A549 (cell line): ENCODE measurements around the gene NCAM2. TPM values are rescaled to one million over a fixed set of nuclear protein-coding genes. Genes with fewer than 3 reads are reported as not detected.

Experiments
- ATAC-seq, 2 experiments: fragments of 200-7000 bp in 1 of 2; fragments of >200 bp in 1 of 2; cut with Nextera tagmentation in 1 of 2; cut with Tn5 transposase in 1 of 2; 3 replicates each; pipeline versions ENCODE4 v1.8.0 to v1.9.1; 2018 to 2020; ENCODE audit warnings: mild to moderate bottlenecking in 1 of 2, moderate library complexity in 1 of 2
- CTCF ChIA-PET: fragments of 300-600 bp; sonication (Branson Sonifier 250); formaldehyde crosslinking; extraction: SDS; loops from one replicate; lab custom pipeline; 2021; ENCODE audit warnings: antibody characterized with exemption, inconsistent platforms; lab: Yijun Ruan, JAX
- POLR2A ChIA-PET: fragments of 350-600 bp; formaldehyde crosslinking; extraction: SDS; loops from one replicate; lab custom pipeline; 2021; ENCODE audit warnings: antibody characterized with exemption, inconsistent platforms; lab: Yijun Ruan, JAX
- DNase-seq, 2 experiments: peaks; one replicate each; pipeline versions ENCODE4 v3.0.0 to v3.0.0-alpha.2; 2011 to 2016; ENCODE audit warnings: low read depth in 1 of 2, low spot score in 1 of 2
- FAIRE-seq: peaks from 2 replicates; lab custom pipeline; 2011; peaks lifted over from hg19 to GRCh38; lab: Jason Lieb, UNC
- H3K27ac ChIP-seq, 2 experiments: fragments of >200 bp; sonication (Bioruptor Twin); formaldehyde crosslinking; 3 replicates each; pipeline ENCODE4 v1.5.1; 2016 to 2017
- H3K4me1 ChIP-seq: fragments of >200 bp; sonication (Bioruptor Twin); formaldehyde crosslinking; 3 replicates; pipeline ENCODE4 v1.6.1; 2016
- H3K4me2 ChIP-seq: fragments of >200 bp; sonication (Bioruptor Twin); formaldehyde crosslinking; 3 replicates; pipeline ENCODE4 v1.6.1; 2016
- H3K4me3 ChIP-seq: fragments of >200 bp; sonication (Bioruptor Twin); formaldehyde crosslinking; 3 replicates; pipeline ENCODE4 v1.5.1; 2016
- H3K9me3 ChIP-seq: fragments of >200 bp; sonication (Bioruptor Twin); formaldehyde crosslinking; 3 replicates; pipeline ENCODE4 v1.6.1; 2016
- CBX2 ChIP-seq: fragments of 200-600 bp; sonication (generic); IDR thresholded peaks from 2 replicates; pipeline ENCODE4 v1.6.1; 2016; ENCODE audit warnings: low read depth, mild to moderate bottlenecking, borderline replicate concordance
- CEBPB ChIP-seq, 2 experiments: fragments of >200 bp in 1 of 2; sonication (Bioruptor Twin) in 1 of 2; formaldehyde crosslinking in 1 of 2; IDR thresholded peaks; 2 replicates each; pipeline ENCODE4 v1.6.1; 2012 to 2016
- CHD4 ChIP-seq: fragments of 200-600 bp; sonication (generic); IDR thresholded peaks from 2 replicates; pipeline ENCODE4 v1.6.1; 2016; ENCODE audit warnings: antibody characterized with exemption, mild to moderate bottlenecking, borderline replicate concordance
- E2F6 ChIP-seq: IDR thresholded peaks from 2 replicates; pipeline ENCODE4 v1.6.1; 2012; ENCODE audit warnings: low read depth, borderline replicate concordance
- ELK1 ChIP-seq: fragments of 150-350 bp; IDR thresholded peaks from 2 replicates; pipeline ENCODE4 v1.6.1; 2014; ENCODE audit warnings: low read depth, mild to moderate bottlenecking, low read length
- ESRRA ChIP-seq: fragments of 150-350 bp; IDR thresholded peaks from 2 replicates; pipeline ENCODE4 v1.6.1; 2014; ENCODE audit warnings: mild to moderate bottlenecking, low read length, borderline replicate concordance
- HDAC2 ChIP-seq: fragments of 200-600 bp; sonication (generic); IDR thresholded peaks from 2 replicates; pipeline ENCODE4 v1.6.1; 2016
- HES2 ChIP-seq: fragments of >200 bp; sonication (Bioruptor Twin); formaldehyde crosslinking; IDR thresholded peaks from 2 replicates; pipeline ENCODE4 v1.6.1; 2016
- JUN ChIP-seq, 2 experiments: fragments of >200 bp; sonication (Bioruptor Twin); formaldehyde crosslinking; IDR thresholded peaks; 2 replicates in 1 of 2; 3 replicates in 1 of 2; pipeline ENCODE4 v1.6.1; 2016 to 2017
- MAX ChIP-seq: IDR thresholded peaks from 2 replicates; pipeline ENCODE4 v1.6.1; 2012
- NFE2L2 ChIP-seq: fragments of 150-350 bp; conservative IDR thresholded peaks from 2 replicates; pipeline ENCODE4 v1.6.1; 2014; ENCODE audit warnings: low read length
- PHF8 ChIP-seq: fragments of 200-600 bp; sonication (generic); IDR thresholded peaks from 2 replicates; pipeline ENCODE4 v1.6.1; 2016; ENCODE audit warnings: low read depth, mild to moderate bottlenecking, antibody characterized with exemption, moderate library complexity, borderline replicate concordance
- RCOR1 ChIP-seq: fragments of 150-350 bp; IDR thresholded peaks from 2 replicates; pipeline ENCODE4 v1.6.1; 2014; ENCODE audit warnings: antibody characterized with exemption, low read length, low read depth
- REST ChIP-seq: fragments of 200-600 bp; sonication (generic); IDR thresholded peaks from 2 replicates; pipeline ENCODE4 v1.6.1; 2016; ENCODE audit warnings: antibody characterized with exemption, mild to moderate bottlenecking, moderate library complexity
- RFX5 ChIP-seq: fragments of 450-650 bp; IDR thresholded peaks from 2 replicates; pipeline ENCODE4 v1.7.1; 2014; ENCODE audit warnings: antibody characterized with exemption, mild to moderate bottlenecking, moderate library complexity
- USF2 ChIP-seq: fragments of 450-650 bp; IDR thresholded peaks from 2 replicates; pipeline ENCODE4 v1.6.1; 2014; ENCODE audit warnings: antibody characterized with exemption
- WGBS: methylation state at CpG from one replicate; pipeline ENCODE4 v1.1.6; 2017; ENCODE audit errors: missing lambda C conversion rate; 5-methylcytosine and 5-hydroxymethylcytosine counted together
- polyA plus RNA-seq, 4 experiments: library from polyadenylated mRNA; depleted of rRNA in 3 of 4; stranded (reverse); fragments of >200 nt; fragmentation: RNase III in 1 of 4; extraction: RNeasy Plus Mini Kit Qiagen cat#74134 plus additional on column Dnase treatment in 1 of 4; gene quantifications; 2 replicates in 3 of 4; 3 replicates in 1 of 4; pipeline ENCODE4 v1.2.3, GENCODE V29; 2011 to 2017

NCAM2 gene
- polyA plus RNA-seq, 2 of the 4 experiments (the other 2 are of a cell fraction), result not detected

GRCh38 chr21:21195417-21195943 is 197.3 kb downstream of the NCAM2 start (continued):
- TF ChIP-seq REST (no peak), JUN (IDR thresholded peaks at IDR 0.05) (no peak)

- ChIA-PET CTCF (no interaction called here), POLR2A (no interaction called here)
- H3K9me3 ChIP-seq, result no peaks in the 10 kb centered on the region
- H3K4me3 ChIP-seq, result no peak overlapping the region
- DNase-seq, result no peak
- FAIRE-seq, result no peak
- no peak overlapping the region for H3K4me2 ChIP-seq
- WGBS, result 0% methylated on average over 3 of the region's 3 CpGs
- TF ChIP-seq HES2, result no peak
- no peak for TF ChIP-seq JUN (IDR thresholded peaks at IDR 0.05)
- no peak for TF ChIP-seq RFX5
- no peak for TF ChIP-seq ELK1
- no peak for TF ChIP-seq MAX
- TF ChIP-seq USF2, result no peak
- no peak for TF ChIP-seq CEBPB (IDR thresholded peaks at IDR 0.05)
- TF ChIP-seq CBX2, result no peak
- TF ChIP-seq HDAC2, result no peak
- no peak for TF ChIP-seq ESRRA
- TF ChIP-seq, all 56 proteins: peak for 0
- ATAC-seq, result no peak
- Histone ChIP-seq H3K4me1 (no peaks in the 10 kb centered on the region), H3K27ac (no peak overlapping the region)
Observed at GRCh38 chr21:21196087-21196486, 197.9 kb downstream of the NCAM2 start.

- no peaks in the 10 kb centered on the region for H3K4me1 ChIP-seq
- FAIRE-seq, result no peak
- no peak for ATAC-seq
- 3% methylated on average over 8 of the region's 11 CpGs for WGBS
- no peaks in the 10 kb centered on the region for H3K9me3 ChIP-seq
- ChIA-PET POLR2A (no interaction called here), CTCF (no interaction called here)
- H3K4me3 ChIP-seq, result no peak overlapping the region
- TF ChIP-seq CHD4, result no peak
- no peak for TF ChIP-seq RCOR1
- no peak for TF ChIP-seq E2F6
- no peak for TF ChIP-seq NFE2L2
- no peak for TF ChIP-seq PHF8
- H3K27ac ChIP-seq, result no peak overlapping the region
- no peak overlapping the region for H3K4me2 ChIP-seq
- DNase-seq, result no peak
Observed at GRCh38 chr21:21196848-21197247, 198.6 kb downstream of the NCAM2 start.
